ENCODE measurements around the gene SIAH1.

DNA sequence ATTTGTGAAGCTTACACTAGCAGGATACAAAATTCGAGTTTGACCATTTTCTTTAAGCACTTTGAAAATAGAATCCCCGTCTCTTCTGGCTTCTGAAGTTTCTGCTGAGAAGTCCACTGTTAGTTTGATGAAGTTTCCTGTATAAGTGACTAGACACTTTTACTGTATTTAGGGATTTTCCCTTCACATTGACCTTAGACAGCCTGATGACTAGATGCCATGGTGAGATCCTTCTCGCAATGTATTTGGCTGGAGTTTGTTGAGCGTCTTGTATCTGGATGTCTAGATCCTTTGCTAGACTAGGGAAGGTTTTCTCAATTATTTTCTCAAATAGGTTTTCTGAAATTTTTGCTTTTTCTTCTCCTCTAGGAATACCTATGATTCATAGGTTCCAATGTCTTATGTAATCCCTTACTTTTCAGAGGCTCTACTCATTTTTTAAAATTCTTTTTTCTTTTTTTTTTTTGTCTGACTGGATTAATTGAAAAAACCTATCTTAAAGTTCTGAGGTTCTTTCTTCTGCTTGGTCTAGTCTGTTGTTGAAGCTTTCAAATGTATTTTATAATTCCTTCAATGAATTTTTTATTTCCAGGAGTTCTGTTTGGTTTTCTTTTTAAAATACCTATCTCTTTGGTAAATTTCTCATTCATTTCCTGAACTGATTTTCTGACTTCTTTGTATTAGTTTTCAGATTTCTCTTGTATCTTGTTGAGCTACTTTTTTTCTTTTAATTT lies 74.1 kb downstream of the SIAH1 start:
- TF ChIP-seq, protein P1, sequence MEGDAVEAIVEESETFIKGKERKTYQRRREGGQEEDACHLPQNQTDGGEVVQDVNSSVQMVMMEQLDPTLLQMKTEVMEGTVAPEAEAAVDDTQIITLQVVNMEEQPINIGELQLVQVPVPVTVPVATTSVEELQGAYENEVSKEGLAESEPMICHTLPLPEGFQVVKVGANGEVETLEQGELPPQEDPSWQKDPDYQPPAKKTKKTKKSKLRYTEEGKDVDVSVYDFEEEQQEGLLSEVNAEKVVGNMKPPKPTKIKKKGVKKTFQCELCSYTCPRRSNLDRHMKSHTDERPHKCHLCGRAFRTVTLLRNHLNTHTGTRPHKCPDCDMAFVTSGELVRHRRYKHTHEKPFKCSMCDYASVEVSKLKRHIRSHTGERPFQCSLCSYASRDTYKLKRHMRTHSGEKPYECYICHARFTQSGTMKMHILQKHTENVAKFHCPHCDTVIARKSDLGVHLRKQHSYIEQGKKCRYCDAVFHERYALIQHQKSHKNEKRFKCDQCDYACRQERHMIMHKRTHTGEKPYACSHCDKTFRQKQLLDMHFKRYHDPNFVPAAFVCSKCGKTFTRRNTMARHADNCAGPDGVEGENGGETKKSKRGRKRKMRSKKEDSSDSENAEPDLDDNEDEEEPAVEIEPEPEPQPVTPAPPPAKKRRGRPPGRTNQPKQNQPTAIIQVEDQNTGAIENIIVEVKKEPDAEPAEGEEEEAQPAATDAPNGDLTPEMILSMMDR (optimal IDR thresholded peaks at IDR 0.05 in 1 of 3, IDR thresholded peaks at IDR 0.05 in 1 of 3, conservative IDR thresholded peaks at IDR 0.05 in 1 of 3; ENCODE audit: extremely low read depth in 1 of 3, insufficient read depth in 2 of 3, low read length in 3 of 3), result no peak
- TF ChIP-seq EZH2 (IDR thresholded peaks at IDR 0.05; ENCODE audit: low read length), result no peak
